ENCODE measurements around the gene STK17A. TPM values are rescaled to one million over a fixed set of nuclear protein-coding genes. Genes with fewer than 3 reads are reported as not detected.

The STK17A gene
- total RNA-seq, 1 experiment from 2014 or later, result 9.8 TPM

GRCh38 chr7:43669286-43670081, 86.6 kb downstream of the STK17A start:
- Mint-ChIP-seq H3K27me3 (ENCODE audit: low read depth) (no peaks in the 10 kb centered on the region), H3K27ac (peak overlapping the region; percentile 5 to 99 (median 92); a peak in 4 of 7 replicates), H3K4me3 (peak overlapping the region in 1 of 2 experiments; percentile 39; a peak in 2 of 5 replicates), H3K9me3 (peaks cover 13 to 50% of the 10 kb centered on the region in 2 experiments; a peak in 4 of 5 replicates), H3K4me1 (peaks cover 24 to 31% of the 10 kb centered on the region in 2 experiments), H3K36me3 (ENCODE audit: insufficient read depth in 1 of 3, low read depth in 3 of 3) (peaks cover 23 to 51% (median 50%) of the 10 kb centered on the region in 3 experiments)
- H2BK120ac ChIP-seq (ENCODE audit: low read depth, low read length, poor library complexity, severe bottlenecking), result peak overlapping the region; percentile 48
- H2BK20ac ChIP-seq (ENCODE audit: low read depth, low read length, poor library complexity, severe bottlenecking), result peak overlapping the region; percentile 49
- peak overlapping the region; percentile 70 for H3T11ph ChIP-seq (ENCODE audit: low read length)
- no peak overlapping the region; the same call in 1 of the 2 replicates for H2BK15ac ChIP-seq (ENCODE audit: low read depth, low read length)
- H4K91ac ChIP-seq (ENCODE audit: insufficient read length, low read depth, low read length), result no peak overlapping the region
- peaks cover 3% of the 10 kb centered on the region for H3K79me1 ChIP-seq (ENCODE audit: insufficient read depth, low read depth, low read length, poor library complexity, severe bottlenecking)
- no peaks in the 10 kb centered on the region for H3K27me3 ChIP-seq (ENCODE audit: insufficient read depth, low read length)
- peak overlapping the region; percentile 73 for H3K27ac ChIP-seq (ENCODE audit: insufficient read length, low read depth, low read length)
- no peak overlapping the region; the same call in 1 of the 2 replicates for H3K4ac ChIP-seq (ENCODE audit: low read depth, low read length)
- H2AK5ac ChIP-seq (ENCODE audit: insufficient read length, low read length), result no peak overlapping the region
- H3K56ac ChIP-seq (ENCODE audit: insufficient read length, low read depth, low read length), result no peak overlapping the region
- H4K5ac ChIP-seq (ENCODE audit: insufficient read length, low read depth, low read length), result no peak overlapping the region
- H3K14ac ChIP-seq (ENCODE audit: insufficient read depth, low read length), result no peak overlapping the region; the same call in 1 of the 2 replicates
- H3K23me2 ChIP-seq (ENCODE audit: insufficient read length, low read depth, low read length, poor library complexity, severe bottlenecking), result no peaks in the 10 kb centered on the region
- H3K18ac ChIP-seq (ENCODE audit: insufficient read length, low read depth, low read length), result peak overlapping the region; percentile 50
- H4K20me1 ChIP-seq (ENCODE audit: control insufficient read depth, insufficient read depth, insufficient read length), result no peaks in the 10 kb centered on the region
- peak overlapping the region; percentile 29 for H3K4me2 ChIP-seq (ENCODE audit: insufficient read depth, insufficient read length, low read length)
- peak overlapping the region; percentile 95 for H2BK12ac ChIP-seq (ENCODE audit: insufficient read length, low read depth, low read length)
- DNase-seq, result peak; percentile 96
- peak overlapping the region; percentile 10 for H3K9ac ChIP-seq (ENCODE audit: extremely low read depth, insufficient read length, low read length)
- no peak overlapping the region for H2BK5ac ChIP-seq (ENCODE audit: insufficient read length, low read length)
- no peak overlapping the region for H2AFZ ChIP-seq (ENCODE audit: low read length)
- no CpG with 5 or more reads among the region's 15 CpGs for WGBS (ENCODE audit: extremely low coverage, insufficient read length, low lambda C conversion rate)
- H3K79me2 ChIP-seq (ENCODE audit: insufficient read depth, low read length), result peaks cover 22% of the 10 kb centered on the region; the same call in 1 of the 2 replicates
- no peak overlapping the region for H3K23ac ChIP-seq (ENCODE audit: insufficient read length, low read depth, low read length)
- H3K4me1 ChIP-seq (ENCODE audit: insufficient read depth, low read length), result no peaks in the 10 kb centered on the region; the same call in 1 of the 2 replicates
- H4K8ac ChIP-seq (replicated peaks; ENCODE audit: insufficient read length, low read depth, low read length), result no peak overlapping the region
- H3K9me3 ChIP-seq (ENCODE audit: control insufficient read depth, low read depth, low read length), result no peaks in the 10 kb centered on the region
- TF ChIP-seq CTCF (conservative IDR thresholded peaks at IDR 0.05), result no peak

All from H9 (cell line).